GM21717 (cell line): Measurements from ENCODE around the gene PTH1R.

Source experiments
- ATAC-seq: cut with Tn5 transposase; IDR thresholded peaks from one replicate; pipeline ENCODE4 v1.9.1; 2021; ENCODE audit warnings: mild to moderate bottlenecking, moderate library complexity; ENCODE audit not compliant: unreplicated experiment

The PTH1R gene

DNA sequence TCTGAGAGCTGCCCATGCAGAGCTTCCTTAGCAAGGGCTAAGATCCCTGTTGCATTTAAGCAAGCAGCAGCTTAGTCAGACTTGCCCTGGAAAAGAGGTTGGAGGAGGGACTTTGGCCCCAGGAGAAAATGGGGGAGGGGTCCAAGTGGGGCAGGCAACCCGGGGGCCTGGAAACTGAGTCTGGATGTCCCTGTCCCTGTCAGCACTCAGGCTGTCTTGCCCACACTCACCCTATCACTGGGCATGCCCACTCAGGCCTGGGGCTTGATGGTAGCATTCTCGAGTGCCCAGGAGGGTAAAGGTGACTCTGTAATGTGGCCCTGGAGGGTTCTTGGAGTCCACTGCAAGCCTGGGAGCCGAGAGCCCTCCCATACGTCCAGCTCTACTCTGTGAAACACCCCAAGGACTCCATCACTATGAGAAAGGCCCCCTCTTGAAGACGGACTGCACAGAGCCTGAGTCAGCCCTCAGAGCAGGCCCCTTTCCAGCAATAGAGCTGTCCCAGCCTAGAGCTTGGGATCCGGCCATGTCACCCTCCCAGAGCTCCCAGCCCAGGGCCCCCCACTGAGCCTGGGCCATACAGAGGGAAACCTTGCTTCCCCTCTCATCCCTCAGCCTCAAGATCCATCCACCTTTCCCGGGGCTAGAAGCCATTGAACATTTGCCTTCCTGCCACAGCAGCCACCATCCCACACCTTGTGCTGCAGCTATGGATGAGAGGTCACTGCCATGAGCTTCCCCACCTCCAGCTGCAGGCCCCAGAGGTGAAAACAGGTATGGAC, 27.6 kb upstream of the PTH1R start:
- no peak for ATAC-seq

DNA sequence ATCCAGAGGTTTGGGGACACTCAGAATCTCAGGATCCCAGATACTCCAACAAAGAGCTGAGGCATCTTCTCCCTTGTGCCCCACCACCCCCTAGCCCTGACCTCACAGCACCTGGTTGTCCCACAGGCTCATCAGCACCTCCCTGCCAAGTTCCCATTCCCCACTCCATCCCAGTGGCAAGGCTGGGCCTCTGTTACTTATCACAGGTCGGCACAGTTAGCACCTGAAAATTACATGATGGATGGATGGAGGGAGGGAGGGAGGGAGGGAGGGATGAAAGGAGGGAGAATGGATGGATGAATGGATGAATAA, 27.1 kb upstream of the PTH1R start:
- ATAC-seq = no peak

- no peak for ATAC-seq
Measured at GRCh38 chr3:46851364-46852333, 25.9 kb upstream of the PTH1R start.

- ATAC-seq = no peak
Measured at GRCh38 chr3:46852334-46852720, 25.2 kb upstream of the PTH1R start.

DNA sequence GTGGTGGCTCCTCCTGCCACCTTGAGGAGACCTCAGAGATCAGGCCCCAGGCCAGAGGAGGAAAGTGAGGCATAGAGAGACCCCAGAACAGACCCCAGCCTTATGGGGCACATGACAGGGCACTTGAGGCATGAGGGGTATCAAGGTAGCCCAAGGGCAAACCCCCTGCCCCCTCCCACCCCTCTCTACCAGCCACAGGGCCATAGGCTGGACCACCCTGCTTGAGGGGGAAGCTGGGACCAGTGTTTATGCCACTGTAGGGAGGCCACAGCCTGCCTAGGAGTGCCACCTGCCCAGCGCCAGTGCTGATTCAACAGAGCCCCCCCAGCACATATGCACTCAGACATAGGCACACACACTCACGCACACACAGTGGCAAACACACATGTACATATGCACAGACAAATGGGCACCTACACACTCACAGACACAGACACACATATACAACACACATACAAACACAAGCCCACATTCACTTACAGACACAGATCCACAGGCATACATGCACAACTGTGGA, 24.6 kb upstream of the PTH1R start:
- no peak for ATAC-seq

GRCh38 chr3:46853441-46854415, 23.8 kb upstream of the PTH1R start:
- ATAC-seq = no peak

GRCh38 chr3:46854555-46854991, 22.9 kb upstream of the PTH1R start:
- ATAC-seq = no peak

DNA sequence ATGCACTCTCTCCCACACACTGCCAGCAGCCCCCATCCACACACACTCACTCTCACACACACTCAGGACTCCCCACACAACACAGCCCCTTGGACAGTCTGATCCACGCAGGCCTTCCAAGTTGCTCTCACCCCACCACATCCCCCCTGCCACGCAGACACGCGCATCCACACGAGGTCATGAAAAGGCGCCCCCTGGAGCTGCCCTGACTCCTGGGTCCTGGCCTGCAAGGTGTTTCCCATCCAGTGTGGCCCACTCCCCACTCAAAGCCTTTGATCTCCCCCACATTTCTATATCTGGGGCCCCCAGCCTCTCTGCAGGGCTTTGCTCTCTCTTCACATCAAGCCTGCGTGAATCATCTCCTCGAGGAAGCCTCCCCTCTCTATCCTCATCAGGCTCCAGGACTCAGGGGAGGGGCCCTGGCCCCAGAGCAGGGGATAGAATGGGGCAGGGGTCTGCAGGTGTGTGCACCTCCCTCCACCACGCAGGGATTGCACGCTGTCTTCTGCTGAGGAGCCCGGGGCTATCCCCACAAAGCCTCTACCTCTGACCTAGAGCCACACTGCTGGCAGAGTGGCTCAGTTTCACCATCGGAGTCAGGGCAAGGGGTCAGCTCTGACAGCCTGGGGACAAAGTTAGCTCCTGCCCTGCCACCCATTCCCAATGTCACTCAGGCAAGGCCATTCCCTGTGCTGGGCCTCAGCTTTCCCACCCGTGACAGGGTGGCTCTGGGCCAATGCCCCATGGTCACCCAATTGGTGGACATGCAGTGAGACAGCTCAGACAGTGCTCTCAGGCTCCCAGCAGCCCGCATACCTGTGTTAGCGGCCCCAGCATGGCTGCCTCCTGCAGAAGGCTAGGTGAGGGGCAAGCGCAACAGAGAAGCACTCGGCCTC, 20.7 kb upstream of the PTH1R start:
- ATAC-seq = no peak

- no peak for ATAC-seq
Measured at GRCh38 chr3:46857485-46858341, 19.8 kb upstream of the PTH1R start.

GRCh38 chr3:46858456-46858855, 19.1 kb upstream of the PTH1R start:
- ATAC-seq = no peak

DNA sequence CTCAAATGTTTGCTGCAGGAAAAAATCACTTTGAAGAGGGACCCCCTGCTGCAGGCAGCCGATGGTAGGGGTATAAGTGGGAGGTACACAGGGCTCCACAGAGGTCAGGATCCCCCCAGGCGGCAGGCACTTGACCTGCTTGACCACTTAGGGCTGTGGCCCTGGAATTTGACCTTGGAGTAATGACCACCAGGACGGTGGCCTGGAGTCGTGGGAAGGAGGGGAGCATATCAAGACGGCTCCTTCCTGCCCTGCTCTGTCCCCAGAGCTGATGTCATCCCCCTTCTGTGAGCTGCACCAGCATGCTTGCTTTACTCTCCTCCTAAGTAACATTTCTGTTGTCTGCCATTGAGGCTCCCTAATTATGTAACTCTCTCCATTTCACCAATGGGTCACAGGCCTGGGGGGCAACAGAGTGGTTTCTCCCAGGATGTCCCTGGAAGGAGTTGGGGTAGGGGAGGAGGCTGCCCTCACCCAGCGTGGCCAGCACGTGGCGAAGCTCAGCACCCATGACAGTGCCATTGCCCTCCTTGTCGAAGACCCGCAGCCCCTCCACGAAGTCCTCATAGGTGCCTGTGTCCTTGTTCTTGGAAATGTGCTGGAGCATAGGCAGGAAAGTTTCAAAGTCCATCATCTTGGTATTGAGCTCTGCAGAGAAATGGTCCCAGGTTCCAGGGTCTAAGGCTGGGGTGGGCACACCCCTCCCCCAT, 18.4 kb upstream of the PTH1R start:
- ATAC-seq = no peak

DNA sequence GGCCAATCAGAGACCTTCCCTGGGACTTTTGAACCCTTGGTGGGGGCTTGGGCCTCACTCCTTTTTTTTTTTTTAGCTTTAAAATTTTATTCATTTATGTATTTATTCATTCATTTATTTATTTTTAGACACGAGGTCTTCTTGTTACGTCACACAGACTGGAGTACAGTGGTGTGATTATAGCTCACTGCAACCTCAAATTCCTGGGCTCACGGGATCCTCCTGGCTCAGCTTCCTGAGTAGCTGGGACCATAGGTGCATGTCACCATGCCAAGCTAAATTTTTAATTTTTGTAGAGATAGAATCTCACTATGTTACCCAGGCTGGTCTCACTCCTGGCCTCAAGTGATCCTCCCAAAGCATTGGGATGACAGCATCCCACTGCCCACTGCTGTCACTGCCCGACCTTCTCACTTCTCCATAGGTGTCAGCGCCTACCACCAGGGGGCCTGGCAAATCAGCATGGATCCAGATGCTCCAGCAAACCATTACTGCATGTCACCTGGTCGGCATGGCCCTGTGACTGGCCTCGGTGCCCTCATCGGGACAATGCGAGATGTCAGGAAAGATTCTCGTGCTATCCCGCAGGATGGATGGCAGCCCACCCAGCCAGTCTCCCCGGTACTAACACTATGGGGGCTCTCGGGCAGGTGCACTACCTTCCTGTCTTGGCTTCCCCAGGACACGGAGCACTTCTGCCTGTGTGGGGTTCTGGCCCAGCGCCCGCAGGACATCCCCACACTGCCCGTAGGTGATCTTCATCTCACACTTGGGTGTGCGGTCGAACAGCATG, 17.3 kb upstream of the PTH1R start:
- no peak for ATAC-seq

- no peak for ATAC-seq
Measured at GRCh38 chr3:46860810-46861604, 16.5 kb upstream of the PTH1R start.

DNA sequence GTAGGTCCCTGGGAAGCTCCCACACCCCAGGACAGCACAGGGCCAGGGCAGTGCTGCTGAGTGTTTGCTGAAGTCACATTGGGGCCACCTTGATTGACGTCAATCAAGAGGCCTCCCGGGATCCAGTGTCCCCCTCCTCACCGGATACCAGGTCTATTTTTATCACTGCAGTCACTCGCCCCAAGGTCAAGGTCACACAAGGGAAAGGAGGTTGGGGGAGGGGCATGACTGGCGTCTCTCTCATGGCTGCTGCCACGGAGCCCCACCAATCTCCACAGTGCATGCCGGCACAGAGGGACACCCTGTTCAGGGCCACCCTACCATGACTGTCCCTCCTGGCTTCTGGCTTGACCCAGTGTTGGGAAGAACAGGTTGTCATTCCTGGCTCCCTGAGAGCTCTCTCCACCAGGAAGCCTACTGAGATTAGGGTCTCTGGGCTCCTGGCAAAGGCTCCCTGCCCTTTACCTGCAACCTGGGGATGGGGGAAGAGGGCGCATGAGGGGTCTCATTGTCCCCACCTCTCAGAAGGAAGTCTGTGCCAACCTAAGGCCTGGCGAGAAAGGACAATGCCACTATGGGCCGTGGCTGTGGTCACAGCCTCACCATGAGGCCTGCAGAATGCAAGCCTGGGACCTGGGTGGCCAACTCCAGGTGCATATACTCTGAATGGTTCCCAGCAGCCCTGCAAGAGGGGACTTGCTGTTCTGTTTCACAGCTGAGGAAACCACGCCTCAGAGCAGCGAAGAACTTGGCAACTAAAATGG, 15.7 kb upstream of the PTH1R start:
- ATAC-seq = no peak

- ATAC-seq = no peak
Measured at GRCh38 chr3:46862369-46863025, 15.0 kb upstream of the PTH1R start.
